GM19043 (cell line): ENCODE results near the gene TAL2.
A peak's percentile ranks its signal among the peaks of the same experiment; 100 is the strongest.

Experiments used
- ATAC-seq: cut with Tn5 transposase; IDR thresholded peaks from one replicate; pipeline ENCODE4 v1.9.1; 2021; ENCODE audit warnings: low read depth; ENCODE audit not compliant: unreplicated experiment

The TAL2 gene

GRCh38 chr9:105662184-105663104, at the start of gene TAL2:
Gene TAL2, plus strand, starts transcription at chr9:105662457. Its CDS starts 40 bp downstream, at chr9:105662497.
- ATAC-seq = peak; percentile 91

- ATAC-seq = no peak
Observed at GRCh38 chr9:105621001-105621400, 41.3 kb upstream of the TAL2 start.

GRCh38 chr9:105625088-105625487, 37.2 kb upstream of the TAL2 start:
- ATAC-seq = no peak

- no peak for ATAC-seq
Observed at GRCh38 chr9:105632807-105633206, 29.4 kb upstream of the TAL2 start.

- ATAC-seq = no peak
Observed at GRCh38 chr9:105633411-105633810, 28.8 kb upstream of the TAL2 start.

- ATAC-seq = no peak
Observed at GRCh38 chr9:105636331-105636730, 25.9 kb upstream of the TAL2 start.

- ATAC-seq = no peak
Observed at GRCh38 chr9:105637787-105638395, 24.4 kb upstream of the TAL2 start.

- no peak for ATAC-seq
Observed at GRCh38 chr9:105639936-105640335, 22.3 kb upstream of the TAL2 start.

GRCh38 chr9:105643795-105644194, 18.5 kb upstream of the TAL2 start:
- ATAC-seq = no peak

GRCh38 chr9:105646879-105647594, 15.2 kb upstream of the TAL2 start:
- ATAC-seq = no peak

- ATAC-seq = no peak
Observed at GRCh38 chr9:105647595-105648349, 14.5 kb upstream of the TAL2 start.

- ATAC-seq = no peak
Observed at GRCh38 chr9:105651806-105652205, 10.5 kb upstream of the TAL2 start.

GRCh38 chr9:105656131-105656921, 5.9 kb upstream of the TAL2 start:
- ATAC-seq = peak; percentile 46

- no peak for ATAC-seq
Observed at GRCh38 chr9:105658351-105658750, 3.9 kb upstream of the TAL2 start.

GRCh38 chr9:105661011-105661410, 1.2 kb upstream of the TAL2 start:
- no peak for ATAC-seq

- ATAC-seq = no peak
Observed at GRCh38 chr9:105663914-105664313, 1.7 kb downstream of the TAL2 start.

- no peak for ATAC-seq
Observed at GRCh38 chr9:105667867-105668266, 5.6 kb downstream of the TAL2 start.

- ATAC-seq = no peak
Observed at GRCh38 chr9:105670315-105670714, 8.1 kb downstream of the TAL2 start.

- ATAC-seq = no peak
Observed at GRCh38 chr9:105670775-105671174, 8.5 kb downstream of the TAL2 start.

GRCh38 chr9:105672711-105673234, 10.5 kb downstream of the TAL2 start:
- no peak for ATAC-seq
